SK-N-SH (cell line): ENCODE measurements around the gene CFAP43. TPM values are rescaled to one million over a fixed set of nuclear protein-coding genes. Genes with fewer than 3 reads are reported as not detected.

Source experiments
- CTCF ChIA-PET: fragments of 300-600, 350-600 bp; formaldehyde crosslinking; extraction: SDS; loops from one replicate; lab custom pipeline; 2021; lab: Yijun Ruan, JAX
- POLR2A ChIA-PET: fragments of 350-600 bp; sonication (Branson Sonifier 250); formaldehyde crosslinking; extraction: SDS; loops from one replicate; lab custom pipeline; 2020; ENCODE audit warnings: antibody characterized with exemption, inconsistent platforms; lab: Yijun Ruan, JAX
- DNase-seq: peaks from one replicate; pipeline ENCODE4 v3.0.0; 2012
- H2AFZ ChIP-seq: fragments of 200-600 bp; sonication (generic); 2 replicates; pipeline ENCODE4 v1.8.1; 2016; ENCODE audit warnings: antibody characterized with exemption, mild to moderate bottlenecking, low read depth
- H3F3A ChIP-seq: fragments of 200-600 bp; sonication (generic); replicated peaks from 2 replicates; pipeline ENCODE3; 2016; ENCODE audit warnings: antibody characterized with exemption, mild to moderate bottlenecking; ENCODE audit not compliant: insufficient read depth
- H3K27ac ChIP-seq, 2 experiments: fragments of 200-500 bp in 1 of 2; fragments of 200-600 bp in 1 of 2; sonication (Bioruptor generic) in 1 of 2; sonication (generic), shearing (Covaris generic) in 1 of 2; 2 replicates each; pipeline versions ENCODE4 v1.5.1 to v1.6.1; 2014 to 2016; ENCODE audit warnings: low read depth in 2 of 2, inconsistent platforms in 1 of 2, low read length in 1 of 2, mild to moderate bottlenecking in 1 of 2, mixed read lengths in 1 of 2
- H3K27me3 ChIP-seq: fragments of 200-600 bp; sonication (generic), shearing (Covaris generic); 2 replicates; pipeline ENCODE4 v1.6.1; 2016; ENCODE audit warnings: mixed run types; ENCODE audit not compliant: insufficient read depth
- H3K36me3 ChIP-seq, 2 experiments: fragments of 200-500 bp in 1 of 2; fragments of 200-600 bp in 1 of 2; sonication (Bioruptor generic) in 1 of 2; sonication (generic) in 1 of 2; replicated peaks in 1 of 2; 2 replicates each; pipeline versions ENCODE3 to v1.5.1; 2014 to 2016; ENCODE audit warnings: low read length in 1 of 2, mild to moderate bottlenecking in 1 of 2; ENCODE audit not compliant: insufficient read depth in 2 of 2, control insufficient read depth in 1 of 2
- H3K4me1 ChIP-seq, 2 experiments: fragments of 200-500 bp in 1 of 2; fragments of 200-600 bp in 1 of 2; sonication (Bioruptor generic) in 1 of 2; sonication (generic), shearing (Covaris generic) in 1 of 2; 2 replicates each; pipeline versions ENCODE4 v1.5.1 to v1.6.1; 2014 to 2016; ENCODE audit warnings: low read depth in 1 of 2, low read length in 1 of 2, mixed run types in 1 of 2; ENCODE audit not compliant: insufficient read depth in 2 of 2, control insufficient read depth in 1 of 2
- H3K4me2 ChIP-seq: fragments of 200-600 bp; sonication (generic), shearing (Covaris generic); 2 replicates; pipeline ENCODE4 v1.6.1; 2017; ENCODE audit warnings: mixed run types
- H3K4me3 ChIP-seq, 2 experiments: fragments of 200-500 bp in 1 of 2; fragments of 200-600 bp in 1 of 2; sonication (Bioruptor generic) in 1 of 2; sonication (generic), shearing (Covaris generic) in 1 of 2; 2 replicates each; pipeline versions ENCODE4 v1.5.1 to v1.8.1; 2014 to 2016; ENCODE audit warnings: low read depth in 2 of 2, inconsistent platforms in 1 of 2, low read length in 1 of 2, mild to moderate bottlenecking in 1 of 2, mixed read lengths in 1 of 2, moderate library complexity in 1 of 2
- H3K79me2 ChIP-seq: fragments of 200-600 bp; sonication (generic); 2 replicates; pipeline ENCODE4 v1.8.1; 2017; ENCODE audit warnings: mild to moderate bottlenecking; ENCODE audit not compliant: insufficient read depth
- H3K9ac ChIP-seq: fragments of 200-600 bp; sonication (generic); 2 replicates; pipeline ENCODE4 v1.6.1; 2017; ENCODE audit warnings: mixed run types
- H3K9me2 ChIP-seq: fragments of 200-600 bp; sonication (generic); 2 replicates; pipeline ENCODE4 v1.6.1; 2017; ENCODE audit warnings: mixed run types
- H3K9me3 ChIP-seq: fragments of 200-600 bp; sonication (generic); 2 replicates; pipeline ENCODE4 v1.6.1; 2017; ENCODE audit warnings: mixed run types, mild to moderate bottlenecking, moderate library complexity
- H4K20me1 ChIP-seq: fragments of 200-600 bp; sonication (generic); 2 replicates; pipeline ENCODE4 v1.6.1; 2017; ENCODE audit warnings: mild to moderate bottlenecking, mixed run types; ENCODE audit not compliant: insufficient read depth
- CHD2 ChIP-seq: fragments of 150-350 bp; IDR thresholded peaks from 2 replicates; pipeline ENCODE4 v1.6.1; 2018; ENCODE audit warnings: low read length; ENCODE audit not compliant: partially characterized antibody
- CTCF ChIP-seq: fragments of 200-600 bp; sonication (generic); IDR thresholded peaks from 2 replicates; pipeline ENCODE4 v1.6.1; 2017; ENCODE audit warnings: antibody characterized with exemption, mild to moderate bottlenecking, moderate library complexity
- ELF1 ChIP-seq: IDR thresholded peaks from 2 replicates; pipeline ENCODE4 v1.4.0; 2012
- FOXJ3 ChIP-seq: sonication (generic); formaldehyde crosslinking; IDR thresholded peaks from 2 replicates; pipeline ENCODE4 v1.5.1; 2020; ENCODE audit warnings: mild to moderate bottlenecking, missing genetic modification reagents
- FOXM1 ChIP-seq: IDR thresholded peaks from 2 replicates; pipeline ENCODE4 v1.4.0; 2012; ENCODE audit warnings: low read depth, mild to moderate bottlenecking
- GABPA ChIP-seq: IDR thresholded peaks from 2 replicates; pipeline ENCODE4 v1.4.0; 2012; ENCODE audit warnings: low read depth, mild to moderate bottlenecking
- IRF3 ChIP-seq: fragments of 150-350 bp; IDR thresholded peaks from 2 replicates; pipeline ENCODE4 v1.6.1; 2016; ENCODE audit warnings: mild to moderate bottlenecking, low read depth, low read length
- JUND ChIP-seq: IDR thresholded peaks from 2 replicates; pipeline ENCODE4 v1.4.0; 2012
- MXI1 ChIP-seq: IDR thresholded peaks from 2 replicates; pipeline ENCODE4 v1.6.1; 2012; ENCODE audit warnings: mild to moderate bottlenecking, low read depth, low read length, improper control_type of control experiment
- NFIC ChIP-seq: IDR thresholded peaks from 2 replicates; pipeline ENCODE4 v1.4.0; 2012; ENCODE audit warnings: borderline replicate concordance
- PBX3 ChIP-seq: IDR thresholded peaks from 2 replicates; pipeline ENCODE4; 2012
- POLR2AphosphoS5 ChIP-seq: IDR thresholded peaks from 2 replicates; pipeline ENCODE4 v1.6.1; 2012; ENCODE audit warnings: low read depth, low read length
- RAD21 ChIP-seq: IDR thresholded peaks from 2 replicates; pipeline ENCODE4 v1.6.1; 2012; ENCODE audit warnings: mild to moderate bottlenecking, low read length
- RCOR1 ChIP-seq: fragments of 150-350 bp; IDR thresholded peaks from 2 replicates; pipeline ENCODE4 v1.6.1; 2017; ENCODE audit warnings: antibody characterized with exemption, low read length
- REST ChIP-seq: IDR thresholded peaks from 2 replicates; pipeline ENCODE4 v1.6.1; 2012; ENCODE audit warnings: mild to moderate bottlenecking, low read depth, low read length, moderate library complexity
- RFX5 ChIP-seq: IDR thresholded peaks from 2 replicates; pipeline ENCODE4 v1.6.1; 2012; ENCODE audit warnings: mild to moderate bottlenecking, improper control_type of control experiment, low read length
- SIN3A ChIP-seq: IDR thresholded peaks from 2 replicates; pipeline ENCODE4 v1.6.1; 2012; ENCODE audit warnings: low read depth, mild to moderate bottlenecking, low read length, moderate library complexity, borderline replicate concordance
- SMC3 ChIP-seq: IDR thresholded peaks from 2 replicates; pipeline ENCODE4 v1.6.1; 2012; ENCODE audit warnings: low read depth, low read length, improper control_type of control experiment
- TAF1 ChIP-seq: IDR thresholded peaks from 2 replicates; pipeline ENCODE4 v1.6.1; 2012; ENCODE audit warnings: low read depth, mild to moderate bottlenecking, low read length, moderate library complexity, borderline replicate concordance
- TCF12 ChIP-seq: IDR thresholded peaks from 2 replicates; pipeline ENCODE4 v1.4.0; 2012
- TEAD4 ChIP-seq: IDR thresholded peaks from 2 replicates; pipeline ENCODE4 v1.4.0; 2012; ENCODE audit warnings: mild to moderate bottlenecking, borderline replicate concordance; ENCODE audit not compliant: insufficient read depth
- USF1 ChIP-seq: IDR thresholded peaks from 2 replicates; pipeline ENCODE4 v1.4.0; 2012; ENCODE audit warnings: low read depth, borderline replicate concordance
- USF2 ChIP-seq: fragments of 150-350 bp; IDR thresholded peaks from 2 replicates; pipeline ENCODE4 v1.6.1; 2017; ENCODE audit warnings: antibody characterized with exemption, low read length, low read depth, borderline replicate concordance
- YY1 ChIP-seq: IDR thresholded peaks from 2 replicates; pipeline ENCODE4 v1.4.0; 2012; ENCODE audit warnings: low read depth, mild to moderate bottlenecking
- WGBS: methylation state at CpG from one replicate; pipeline ENCODE4 v1.1.6; 2017; ENCODE audit warnings: low lambda C conversion rate; 5-methylcytosine and 5-hydroxymethylcytosine counted together
- polyA plus RNA-seq, 3 experiments: library from polyadenylated mRNA; depleted of rRNA; stranded (reverse); fragments of >200 nt; gene quantifications; 2 replicates each; pipeline ENCODE4 v1.2.3, GENCODE V29; 2012

Gene CFAP43
- polyA plus RNA-seq, 1 of the 3 experiments (the other 2 are of a cell fraction), result 0.35 TPM

GRCh38 chr10:104209575-104210198 is 22.5 kb downstream of the CFAP43 start:
- 3% methylated on average over 2 of the region's 2 CpGs for WGBS
- H3K36me3 ChIP-seq, result no peaks in the 10 kb centered on the region
- no peaks in the 10 kb centered on the region for H3F3A ChIP-seq
- H3K9ac ChIP-seq, result no peak overlapping the region
- H3K79me2 ChIP-seq, result no peaks in the 10 kb centered on the region
- peak; percentile 67 for DNase-seq
- H3K4me3 ChIP-seq, result no peak overlapping the region; a peak in 1 of 4 replicates
- H2AFZ ChIP-seq, result no peak overlapping the region
- no peak overlapping the region for H3K27ac ChIP-seq
- H3K9me3 ChIP-seq, result no peaks in the 10 kb centered on the region
- ChIA-PET CTCF (interaction anchor here (0.8 to 2.4 kb wide), 17 partner anchors 20 to 567 kb away, joined by 3 to 11 read pairs (median 4); partner anchors contain the start of gene SFR1), POLR2A (no interaction called here)
- no peak overlapping the region for H3K4me2 ChIP-seq
- no peaks in the 10 kb centered on the region; the same call in 1 of the 2 replicates for H3K27me3 ChIP-seq
- no peaks in the 10 kb centered on the region for H3K9me2 ChIP-seq
- H4K20me1 ChIP-seq, result no peaks in the 10 kb centered on the region
- no peaks in the 10 kb centered on the region; a peak in 1 of 4 replicates for H3K4me1 ChIP-seq
- 0 out of 2 replicates have a peak, but pooled peaks have one; percentile 47 for TF ChIP-seq YY1
- peak; percentile 89 for TF ChIP-seq RAD21
- no peak for TF ChIP-seq FOXM1
- TF ChIP-seq POLR2AphosphoS5, result no peak
- TF ChIP-seq ELF1, result no peak
- TF ChIP-seq USF2, result no peak
- no peak for TF ChIP-seq SIN3A
- no peak for TF ChIP-seq GABPA
- peak; percentile 83 for TF ChIP-seq SMC3
- TF ChIP-seq CHD2, result no peak
- TF ChIP-seq CTCF, result peak; percentile 67
- TF ChIP-seq FOXJ3 (CRISPR knock-in tag), result no peak
- TF ChIP-seq NFIC, result no peak
- TF ChIP-seq MXI1, result no peak
- TF ChIP-seq JUND, result no peak
- no peak for TF ChIP-seq RCOR1
- TF ChIP-seq TAF1, result no peak
- no peak for TF ChIP-seq USF1
- TF ChIP-seq PBX3, result no peak
- no peak for TF ChIP-seq TCF12
- no peak for TF ChIP-seq TEAD4
- TF ChIP-seq IRF3, result no peak
- TF ChIP-seq RFX5, result 0 out of 2 replicates have a peak, but pooled peaks have one; percentile 28
- no peak for TF ChIP-seq REST
